OCI-LY3 (cell line): ENCODE measurements around the gene KITLG.

ENCODE experiments used
- H2AFZ ChIP-seq: fragments of 200-600, 300-600 bp; shearing (Covaris generic); 2 replicates; pipeline ENCODE4 v1.6.0; 2014; ENCODE audit warnings: antibody characterized with exemption, low read depth, low read length
- H3K27ac ChIP-seq: fragments of 200-600, 300-600 bp; sonication (generic); 2 replicates; pipeline ENCODE4 v1.5.1; 2014; ENCODE audit warnings: mild to moderate bottlenecking, low read length, moderate library complexity, mixed read lengths
- H3K27me3 ChIP-seq: fragments of 200-600, 300-600 bp; sonication (generic); 2 replicates; pipeline ENCODE4 v1.6.1; 2014; ENCODE audit warnings: low read depth, low read length, mixed read lengths
- H3K36me3 ChIP-seq: fragments of 200-600, 300-600 bp; sonication (generic); replicated peaks from 2 replicates; pipeline ENCODE3; 2014; ENCODE audit warnings: low read depth, low read length, mixed read lengths
- H3K4me1 ChIP-seq: fragments of 300-600, 200-600 bp; sonication (generic); 2 replicates; pipeline ENCODE4 v1.6.1; 2014; ENCODE audit warnings: low read length, mixed read lengths
- H3K4me2 ChIP-seq: fragments of 200-600, 300-600 bp; sonication (generic); 2 replicates; pipeline ENCODE4 v1.6.1; 2014; ENCODE audit warnings: low read length, mixed read lengths
- H3K4me3 ChIP-seq: fragments of 300-600, 200-600 bp; sonication (generic); 2 replicates; pipeline ENCODE4 v1.5.1; 2014; ENCODE audit warnings: antibody characterized with exemption, mild to moderate bottlenecking, low read length, moderate library complexity
- H3K79me2 ChIP-seq: fragments of 300-600, 200-600 bp; shearing (Covaris generic); 2 replicates; pipeline ENCODE4 v1.6.1; 2014; ENCODE audit warnings: mild to moderate bottlenecking, low read length, mixed read lengths
- H3K9ac ChIP-seq: fragments of 300-600, 200-600 bp; shearing (Covaris generic); 2 replicates; pipeline ENCODE4 v1.6.0; 2014; ENCODE audit warnings: mild to moderate bottlenecking, low read length, moderate library complexity
- H3K9me3 ChIP-seq: fragments of 200-600, 300-600 bp; shearing (Covaris generic); 2 replicates; pipeline ENCODE4 v1.6.1; 2014; ENCODE audit warnings: low read length, mixed read lengths; ENCODE audit not compliant: insufficient read depth
- H4K20me1 ChIP-seq: fragments of 200-600, 300-600 bp; sonication (generic); 2 replicates; pipeline ENCODE4 v1.6.1; 2016; ENCODE audit warnings: low read length, mixed read lengths; ENCODE audit not compliant: insufficient read depth
- CTCF ChIP-seq: fragments of 200-600, 300-600 bp; sonication (generic); IDR thresholded peaks from 2 replicates; pipeline ENCODE4 v1.5.1; 2014; ENCODE audit warnings: antibody characterized with exemption, low read length, low read depth
- EZH2phosphoT487 ChIP-seq: fragments of 200-600 bp; shearing (Covaris generic); IDR thresholded peaks from 2 replicates; pipeline ENCODE4 v1.6.1; 2018; ENCODE audit warnings: antibody characterized with exemption, mixed run types, low read depth

The KITLG gene

DNA sequence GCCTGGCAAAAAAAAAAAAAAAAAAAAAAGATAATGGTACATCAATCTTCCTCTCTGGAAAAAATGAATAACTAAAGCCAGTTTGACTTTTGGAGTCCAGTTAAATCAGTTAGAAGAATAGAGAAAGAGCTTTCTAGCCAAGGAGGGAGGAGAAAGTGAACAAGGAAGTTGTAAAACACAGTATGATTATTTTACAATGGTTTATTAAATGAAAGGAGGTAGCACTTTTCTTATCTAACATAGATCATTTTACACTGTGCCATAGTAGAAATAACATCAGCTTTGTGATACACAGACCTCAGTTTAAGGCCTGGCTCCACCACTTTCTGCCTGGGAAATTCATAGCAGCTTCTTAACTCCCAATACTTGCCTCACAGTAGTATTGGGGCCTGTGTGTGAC, 15.4 kb upstream of the KITLG start:
- Histone ChIP-seq H3K27ac (no peak overlapping the region), H3K4me1 (peaks cover 5% of the 10 kb centered on the region), H2AFZ (no peak overlapping the region)

GRCh38 chr12:88594780-88595179, 14.5 kb upstream of the KITLG start:
- Histone ChIP-seq H3K9ac (no peak overlapping the region), H4K20me1 (no peaks in the 10 kb centered on the region), H3K4me1 (peaks cover 5% of the 10 kb centered on the region), H2AFZ (no peak overlapping the region), H3K9me3 (no peaks in the 10 kb centered on the region), H3K4me3 (no peak overlapping the region), H3K27me3 (no peaks in the 10 kb centered on the region), H3K79me2 (no peaks in the 10 kb centered on the region), H3K4me2 (no peak overlapping the region), H3K36me3 (no peaks in the 10 kb centered on the region), H3K27ac (no peak overlapping the region)
- no peak for TF ChIP-seq CTCF
- TF ChIP-seq EZH2phosphoT487: no peak

More for the DNA sequence above, 15.4 kb upstream of the KITLG start:
- Histone ChIP-seq H3K4me2 (no peak overlapping the region), H3K79me2 (no peaks in the 10 kb centered on the region), H3K27me3 (no peaks in the 10 kb centered on the region), H3K36me3 (no peaks in the 10 kb centered on the region), H3K9me3 (no peaks in the 10 kb centered on the region), H3K9ac (no peak overlapping the region), H3K4me3 (no peak overlapping the region), H4K20me1 (no peaks in the 10 kb centered on the region)
- TF ChIP-seq EZH2phosphoT487 (no peak), CTCF (no peak)

GRCh38 chr12:88591343-88591742, 11.1 kb upstream of the KITLG start:
- Histone ChIP-seq H2AFZ (no peak overlapping the region), H3K27me3 (no peaks in the 10 kb centered on the region), H3K4me1 (no peaks in the 10 kb centered on the region), H3K79me2 (no peaks in the 10 kb centered on the region), H3K4me2 (no peak overlapping the region), H3K9ac (no peak overlapping the region), H3K9me3 (peaks cover 5% of the 10 kb centered on the region; the same call in 1 of the 2 replicates), H3K27ac (no peak overlapping the region), H3K4me3 (no peak overlapping the region), H4K20me1 (no peaks in the 10 kb centered on the region), H3K36me3 (no peaks in the 10 kb centered on the region)
- no peak for TF ChIP-seq CTCF
- TF ChIP-seq EZH2phosphoT487: no peak

DNA sequence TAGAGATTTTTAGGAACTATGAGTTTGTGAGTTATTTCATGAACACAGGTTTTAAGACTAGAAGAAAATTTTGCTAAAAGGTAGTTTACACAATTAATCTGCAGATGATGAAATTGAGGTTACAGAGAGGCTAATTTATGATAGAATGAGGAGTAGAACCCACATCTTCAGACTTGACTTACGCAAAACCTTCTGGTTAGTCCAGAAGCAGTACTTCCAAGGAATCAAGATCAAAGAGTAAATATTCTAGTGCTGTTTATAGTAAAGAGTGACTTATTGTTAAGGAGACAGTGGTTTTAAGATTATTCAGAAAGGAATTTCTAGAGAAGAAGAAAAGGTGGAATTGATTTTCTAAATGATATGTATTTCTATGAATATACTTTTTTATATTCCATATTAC, 10.6 kb upstream of the KITLG start:
- Histone ChIP-seq H3K27ac (no peak overlapping the region), H2AFZ (no peak overlapping the region), H3K9me3 (peaks cover 5% of the 10 kb centered on the region; the same call in 1 of the 2 replicates), H3K4me3 (no peak overlapping the region), H3K27me3 (no peaks in the 10 kb centered on the region), H3K79me2 (no peaks in the 10 kb centered on the region), H3K9ac (no peak overlapping the region), H4K20me1 (no peaks in the 10 kb centered on the region), H3K4me1 (no peaks in the 10 kb centered on the region), H3K36me3 (no peaks in the 10 kb centered on the region), H3K4me2 (no peak overlapping the region)
- no peak for TF ChIP-seq CTCF
- no peak for TF ChIP-seq EZH2phosphoT487
